ENCODE data around the gene PRM2.

DNA sequence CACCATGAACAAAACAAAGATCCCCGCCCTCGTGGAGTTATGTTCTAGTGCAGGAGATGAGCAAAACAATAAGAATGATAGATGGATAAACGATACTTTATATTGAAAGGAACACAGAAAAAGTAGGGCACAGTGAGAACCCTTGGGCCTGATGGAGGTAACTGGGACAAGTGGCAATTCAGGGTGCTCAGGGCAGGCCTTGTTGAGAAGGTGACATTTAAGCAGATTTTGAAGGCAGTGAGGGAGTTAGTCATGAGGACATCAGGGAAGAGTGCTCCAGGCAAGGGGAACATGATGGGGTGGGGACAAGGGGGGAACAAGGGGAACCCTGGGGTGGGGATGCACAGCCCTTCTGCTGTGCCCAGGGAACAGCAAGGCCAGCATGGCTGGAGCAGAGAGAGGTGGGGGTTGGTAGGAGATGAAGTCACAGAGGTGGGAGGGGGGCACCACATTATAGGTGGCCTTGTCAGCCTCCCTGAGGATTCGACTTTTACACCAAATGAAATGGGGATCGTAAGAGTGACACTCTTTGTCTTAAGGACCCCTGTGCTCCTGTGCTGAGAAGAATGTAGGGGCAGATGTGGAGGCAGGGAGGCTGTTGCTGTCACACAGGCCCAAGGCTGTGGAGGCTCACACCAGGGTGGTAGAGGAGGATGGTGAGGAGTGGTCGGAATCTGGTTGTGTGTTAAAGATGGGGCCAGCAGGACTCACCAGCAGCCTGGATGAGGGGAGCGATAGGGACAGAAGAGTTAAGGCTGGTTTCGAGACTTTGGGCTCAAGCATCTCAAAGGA lies 14.0 kb upstream of the PRM2 start:
- TF ChIP-seq SP1 (IDR thresholded peaks at IDR 0.05): no peak
- TF ChIP-seq L3MBTL2 (conservative IDR thresholded peaks at IDR 0.05): no peak
- TF ChIP-seq FOXA1 (IDR thresholded peaks at IDR 0.05): no peak
- TF ChIP-seq TARDBP (IDR thresholded peaks at IDR 0.05): no peak
- no peak for TF ChIP-seq NFRKB (IDR thresholded peaks at IDR 0.05)
- TF ChIP-seq BHLHE40 (IDR thresholded peaks at IDR 0.05; ENCODE audit: borderline replicate concordance): no peak
- no peak for TF ChIP-seq FOXK2 (IDR thresholded peaks at IDR 0.05)
- no peak for TF ChIP-seq FOXM1 (IDR thresholded peaks at IDR 0.05; ENCODE audit: borderline replicate concordance)
- TF ChIP-seq HDGF (IDR thresholded peaks at IDR 0.05; ENCODE audit: borderline replicate concordance): no peak
